Smooth muscle cell (in vitro differentiated cells): ENCODE data around the gene STXBP6. TPM values are rescaled to one million over a fixed set of nuclear protein-coding genes. Genes with fewer than 3 reads are reported as not detected.

Experiments
- DNase-seq: peaks from one replicate; lab custom pipeline; 2025; ENCODE audit not compliant: unreplicated experiment; lab: John Stamatoyannopoulos, UW
- H2AFZ ChIP-seq: fragments of 200-600 bp; sonication (generic); 2 replicates; pipeline ENCODE4 v1.6.0; 2016; ENCODE audit warnings: antibody characterized with exemption, low read depth, mild to moderate bottlenecking
- H3F3A ChIP-seq: fragments of 200-600 bp; sonication (generic); 2 replicates; pipeline ENCODE4 v1.6.0; 2017; ENCODE audit warnings: antibody characterized with exemption, low read depth
- H3K27ac ChIP-seq: fragments of 200-600 bp; sonication (generic); 2 replicates; pipeline ENCODE4 v1.5.1; 2016; ENCODE audit warnings: low read depth, mild to moderate bottlenecking
- H3K27me3 ChIP-seq: fragments of 200-600 bp; sonication (generic); 2 replicates; pipeline ENCODE4 v1.6.1; 2016; ENCODE audit warnings: low read depth, mild to moderate bottlenecking
- H3K36me3 ChIP-seq: fragments of 200-600 bp; sonication (generic); 2 replicates; pipeline ENCODE4 v1.5.1; 2016; ENCODE audit warnings: low read depth
- H3K4me1 ChIP-seq: fragments of 200-600 bp; sonication (generic); 2 replicates; pipeline ENCODE4 v1.5.1; 2016; ENCODE audit warnings: low read depth
- H3K4me2 ChIP-seq: fragments of 200-600 bp; sonication (generic); 2 replicates; pipeline ENCODE4 v1.6.0; 2016; ENCODE audit warnings: mild to moderate bottlenecking
- H3K4me3 ChIP-seq: fragments of 200-600 bp; sonication (generic); 2 replicates; pipeline ENCODE4 v1.5.1; 2016; ENCODE audit warnings: mild to moderate bottlenecking
- H3K79me2 ChIP-seq: fragments of 200-600 bp; sonication (generic); 2 replicates; pipeline ENCODE4 v1.6.0; 2016; ENCODE audit warnings: low read depth, mild to moderate bottlenecking
- H3K9ac ChIP-seq: fragments of 200-600 bp; sonication (generic); 2 replicates; pipeline ENCODE4 v1.6.0; 2016; ENCODE audit warnings: low read depth
- H3K9me3 ChIP-seq: fragments of 200-600 bp; sonication (generic); replicated peaks from 2 replicates; pipeline ENCODE4 v1.5.1; 2016; ENCODE audit warnings: low read depth
- H4K20me1 ChIP-seq: fragments of 200-600 bp; sonication (generic); 2 replicates; pipeline ENCODE4 v1.6.0; 2016; ENCODE audit warnings: low read depth
- CTCF ChIP-seq: fragments of 200-600 bp; sonication (generic); IDR thresholded peaks from 2 replicates; pipeline ENCODE4 v1.5.1; 2017; ENCODE audit warnings: borderline replicate concordance, mild to moderate bottlenecking, antibody characterized with exemption; ENCODE audit not compliant: insufficient read depth, poor library complexity, severe bottlenecking
- WGBS: methylation state at CpG from one replicate; pipeline ENCODE4 v1.1.7; 2016; ENCODE audit warnings: low lambda C conversion rate; 5-methylcytosine and 5-hydroxymethylcytosine counted together
- polyA plus RNA-seq: library from polyadenylated mRNA; unstranded; fragments of >200 nt; fragmentation: Nextera tagmentation; extraction: Ambion mirVana; gene quantifications from 2 replicates; pipeline ENCODE4 v1.2.1, GENCODE V29; 2016
- total RNA-seq: library from RNA; depleted of rRNA; stranded (reverse); fragments of >200 nt; gene quantifications from 2 replicates; pipeline ENCODE4 v1.2.3, GENCODE V29; 2014

The STXBP6 gene
- total and polyA plus RNA-seq, 2 experiments from 2014 or later = 144 to 170 TPM

GRCh38 chr14:25032092-25032784 lies 17.7 kb downstream of the STXBP6 start:
- no peak overlapping the region for H3K4me3 ChIP-seq
- peak; percentile 12 for TF ChIP-seq CTCF
- no peak overlapping the region for H2AFZ ChIP-seq
- DNase-seq = no peak
- H3K9ac ChIP-seq = no peak overlapping the region
- H3K36me3 ChIP-seq = no peaks in the 10 kb centered on the region
- H3K79me2 ChIP-seq = peaks cover 98% of the 10 kb centered on the region
- no peaks in the 10 kb centered on the region for H3K27me3 ChIP-seq
- H3K4me1 ChIP-seq = no peaks in the 10 kb centered on the region
- no peak overlapping the region for H3K4me2 ChIP-seq
- H3F3A ChIP-seq = no peaks in the 10 kb centered on the region
- no peaks in the 10 kb centered on the region for H3K9me3 ChIP-seq
- no peak overlapping the region for H3K27ac ChIP-seq
- 96% methylated on average over 10 of the region's 10 CpGs for WGBS
- peaks cover 100% of the 10 kb centered on the region for H4K20me1 ChIP-seq

- H3K9me3 ChIP-seq = no peaks in the 10 kb centered on the region
- no peak for DNase-seq
- H2AFZ ChIP-seq = no peak overlapping the region
- H3K36me3 ChIP-seq = no peaks in the 10 kb centered on the region
- H3K27me3 ChIP-seq = no peaks in the 10 kb centered on the region
- no peaks in the 10 kb centered on the region for H3K4me1 ChIP-seq
- no peaks in the 10 kb centered on the region for H3F3A ChIP-seq
- TF ChIP-seq CTCF = no peak
- H3K4me3 ChIP-seq = no peak overlapping the region
- WGBS = 94% methylated on average over 4 of the region's 4 CpGs
- H3K4me2 ChIP-seq = no peak overlapping the region
- H3K27ac ChIP-seq = no peak overlapping the region
- H4K20me1 ChIP-seq = peaks cover 100% of the 10 kb centered on the region
- H3K9ac ChIP-seq = no peak overlapping the region
- H3K79me2 ChIP-seq = peaks cover 100% of the 10 kb centered on the region
Measured at GRCh38 chr14:25026476-25027137, 23.3 kb downstream of the STXBP6 start.

DNA sequence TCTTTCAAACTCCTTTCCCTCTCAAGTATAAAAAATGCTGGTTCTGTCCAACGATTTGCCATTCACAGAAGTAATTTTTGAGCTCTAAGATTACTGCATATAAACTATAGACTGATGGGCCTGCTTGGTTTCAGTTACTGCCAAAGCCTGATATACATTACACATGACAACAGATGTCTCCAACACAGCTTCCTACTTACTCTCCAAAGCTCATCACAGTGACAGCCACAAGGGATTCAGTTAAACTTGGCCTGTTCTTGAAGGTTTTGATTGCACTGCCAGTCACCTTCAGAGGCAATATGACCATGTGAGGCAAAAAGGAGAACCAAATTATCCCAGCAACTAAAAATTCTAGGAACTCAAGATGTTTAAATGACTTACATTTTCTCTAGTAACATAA lies 30.1 kb downstream of the STXBP6 start:
- H3K79me2 ChIP-seq = peaks cover 100% of the 10 kb centered on the region
- 29% methylated on average over 1 of the region's 1 CpG for WGBS
- no peaks in the 10 kb centered on the region for H3K9me3 ChIP-seq
- no peak for TF ChIP-seq CTCF
- no peak overlapping the region for H3K9ac ChIP-seq
- H3K4me1 ChIP-seq = no peaks in the 10 kb centered on the region
- H3K4me3 ChIP-seq = no peak overlapping the region
- no peak overlapping the region for H2AFZ ChIP-seq
- no peaks in the 10 kb centered on the region for H3F3A ChIP-seq
- no peak overlapping the region for H3K4me2 ChIP-seq
- H4K20me1 ChIP-seq = peaks cover 85% of the 10 kb centered on the region
- no peak for DNase-seq
- no peak overlapping the region for H3K27ac ChIP-seq
- no peaks in the 10 kb centered on the region for H3K27me3 ChIP-seq
- no peaks in the 10 kb centered on the region for H3K36me3 ChIP-seq
